Neural cell (in vitro differentiated cells): ENCODE data around the gene ADRM1.

Experiments used
- CTCF ChIP-seq: fragments of 450-650 bp; IDR thresholded peaks from 2 replicates; pipeline ENCODE4 v1.5.1; 2014; ENCODE audit warnings: antibody characterized with exemption, mild to moderate bottlenecking, moderate library complexity; ENCODE audit not compliant: poor library complexity, severe bottlenecking
- EP300 ChIP-seq: fragments of 450-650 bp; conservative IDR thresholded peaks from 2 replicates; pipeline ENCODE4 v1.6.1; 2014; ENCODE audit warnings: antibody characterized with exemption, mild to moderate bottlenecking, moderate library complexity; ENCODE audit not compliant: poor library complexity, severe bottlenecking
- EZH2 ChIP-seq: fragments of 200-600, 300-800 bp; shearing (Covaris generic), sonication (generic); IDR thresholded peaks from 2 replicates; pipeline ENCODE4 v1.6.1; 2014; ENCODE audit warnings: antibody characterized with exemption, low read length, borderline replicate concordance, mild to moderate bottlenecking; ENCODE audit not compliant: insufficient read depth, poor library complexity, severe bottlenecking
- POLR2AphosphoS5 ChIP-seq: IDR thresholded peaks from 2 replicates; pipeline ENCODE4 v1.6.1; 2012
- REST ChIP-seq: IDR thresholded peaks from 2 replicates; pipeline ENCODE4 v1.6.1; 2012; ENCODE audit warnings: borderline replicate concordance
- SMC3 ChIP-seq: fragments of 450-650 bp; conservative IDR thresholded peaks from 2 replicates; pipeline ENCODE4 v1.6.1; 2014; ENCODE audit warnings: antibody characterized with exemption, mild to moderate bottlenecking, moderate library complexity; ENCODE audit not compliant: poor library complexity
- TAF1 ChIP-seq: IDR thresholded peaks from 2 replicates; pipeline ENCODE4 v1.6.1; 2012; ENCODE audit warnings: low read depth

GRCh38 chr20:62311150-62311549 is 8.4 kb downstream of the ADRM1 start:
- TF ChIP-seq EZH2 (no peak), POLR2AphosphoS5 (no peak), EP300 (no peak), CTCF (no peak), TAF1 (no peak), SMC3 (no peak), REST (no peak)
